Measurements from ENCODE around the gene CHRNB4.
"Not testable (repeated sequence)": the region's sequence is repeated elsewhere in the genome, so short reads cannot be mapped to it uniquely, and the experiment has no call there.

The CHRNB4 gene, protein sequence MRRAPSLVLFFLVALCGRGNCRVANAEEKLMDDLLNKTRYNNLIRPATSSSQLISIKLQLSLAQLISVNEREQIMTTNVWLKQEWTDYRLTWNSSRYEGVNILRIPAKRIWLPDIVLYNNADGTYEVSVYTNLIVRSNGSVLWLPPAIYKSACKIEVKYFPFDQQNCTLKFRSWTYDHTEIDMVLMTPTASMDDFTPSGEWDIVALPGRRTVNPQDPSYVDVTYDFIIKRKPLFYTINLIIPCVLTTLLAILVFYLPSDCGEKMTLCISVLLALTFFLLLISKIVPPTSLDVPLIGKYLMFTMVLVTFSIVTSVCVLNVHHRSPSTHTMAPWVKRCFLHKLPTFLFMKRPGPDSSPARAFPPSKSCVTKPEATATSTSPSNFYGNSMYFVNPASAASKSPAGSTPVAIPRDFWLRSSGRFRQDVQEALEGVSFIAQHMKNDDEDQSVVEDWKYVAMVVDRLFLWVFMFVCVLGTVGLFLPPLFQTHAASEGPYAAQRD

DNA sequence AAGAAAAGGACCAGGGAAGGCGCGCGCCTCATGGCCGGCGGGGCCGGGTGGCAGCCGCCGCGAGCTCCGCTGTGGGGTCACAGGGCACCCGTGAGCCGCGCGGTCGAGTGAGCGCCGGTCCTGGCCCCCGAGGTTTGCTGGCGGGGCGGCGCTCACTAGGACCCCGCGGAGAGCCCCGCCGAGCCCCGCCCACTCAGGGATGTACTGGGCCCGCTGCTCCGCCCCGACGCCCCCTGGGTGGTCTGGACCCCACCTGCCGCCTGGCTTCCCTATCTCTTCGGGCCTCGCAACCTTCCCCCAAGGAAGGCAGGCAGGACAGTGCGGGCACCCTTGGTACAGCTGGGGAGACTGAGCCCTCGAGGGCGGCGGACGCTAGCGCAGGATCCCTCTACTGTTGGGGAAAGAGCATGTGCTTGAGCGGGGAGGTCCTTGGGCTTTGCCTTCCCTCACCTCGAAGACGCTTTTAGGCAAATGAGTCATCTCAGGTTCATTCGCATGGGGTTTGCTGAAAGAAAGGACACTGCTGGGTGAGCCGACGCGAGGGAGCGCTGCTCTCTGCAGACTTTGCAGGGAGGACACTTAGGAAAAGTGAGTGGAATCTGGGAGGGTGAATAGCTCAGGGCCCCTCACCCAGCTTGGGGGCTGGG is at the start of gene CHRNB4:
Gene CHRNB4 (minus strand): TSS at position 109 of the 647 bp plus-strand sequence. CDS start 77 bp downstream, at position 32.
- H3K36me3 ChIP-seq (ENCODE audit: control insufficient read depth, insufficient read depth, low read length) = no peaks in the 10 kb centered on the region
- H3K9ac ChIP-seq (ENCODE audit: low read depth, low read length) = peak within 1 kb of the TSS; percentile 54
- peaks cover 12% of the 10 kb centered on the region for H3K27me3 ChIP-seq (ENCODE audit: control insufficient read depth, insufficient read depth, low read length)
- H3K4me3 ChIP-seq (ENCODE audit: low read depth, low read length) = peak within 1 kb of the TSS; percentile 52
- no peaks in the 10 kb centered on the region for H3K9me3 ChIP-seq (ENCODE audit: control insufficient read depth, insufficient read depth, low read length)
- H3K4me1 ChIP-seq (ENCODE audit: control insufficient read depth, insufficient read depth, low read length) = peaks cover 6% of the 10 kb centered on the region

DNA sequence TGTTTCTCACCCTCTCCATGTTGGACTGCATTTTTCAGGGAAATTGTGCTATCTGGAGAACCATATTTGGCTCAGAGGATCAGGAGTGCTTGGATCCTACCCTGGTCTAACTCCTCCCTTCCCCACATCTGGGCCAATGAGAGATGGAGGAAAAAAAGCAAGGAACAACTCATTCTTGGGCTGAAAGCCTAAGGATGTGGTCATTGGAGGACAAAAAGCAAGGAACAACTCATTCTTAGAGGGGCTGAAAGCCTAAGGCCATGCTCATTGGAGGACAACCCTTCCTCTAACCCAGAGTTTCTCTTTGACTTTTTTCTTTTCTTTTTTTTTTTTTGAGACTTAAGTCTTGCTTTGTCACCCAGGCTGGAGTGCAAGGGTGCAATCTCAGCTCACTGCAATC is 48.6 kb upstream of the CHRNB4 start:
- no peaks in the 10 kb centered on the region for H3K36me3 ChIP-seq (ENCODE audit: control insufficient read depth, insufficient read depth, low read length)
- no peak overlapping the region for H3K4me3 ChIP-seq (ENCODE audit: low read depth, low read length)
- H3K27me3 ChIP-seq (ENCODE audit: control insufficient read depth, insufficient read depth, low read length) = no peaks in the 10 kb centered on the region
- H3K9me3 ChIP-seq (ENCODE audit: control insufficient read depth, insufficient read depth, low read length) = no peaks in the 10 kb centered on the region
- peaks cover 13% of the 10 kb centered on the region for H3K4me1 ChIP-seq (ENCODE audit: control insufficient read depth, insufficient read depth, low read length)
- no peak overlapping the region for H3K9ac ChIP-seq (ENCODE audit: low read depth, low read length)

DNA sequence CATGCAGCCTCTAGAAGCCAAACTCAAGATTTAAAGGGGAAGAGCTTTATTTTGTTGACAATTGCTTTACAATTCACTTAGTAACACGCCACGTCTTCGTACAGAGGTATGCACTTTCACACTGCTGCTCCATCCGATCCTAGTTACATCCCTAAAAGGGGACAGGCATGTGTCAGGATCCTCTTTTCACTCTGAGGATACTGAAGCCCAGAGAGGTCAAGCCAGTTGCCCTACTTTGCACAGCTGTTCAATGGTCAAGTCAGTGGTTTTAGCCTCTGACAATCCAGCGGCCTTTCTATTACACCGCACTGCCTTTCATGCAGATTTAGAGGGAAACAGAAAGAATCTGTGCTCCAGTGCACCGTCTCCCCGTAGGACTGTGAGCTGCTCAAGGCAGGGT is 44.9 kb upstream of the CHRNB4 start:
- Histone ChIP-seq H3K9ac (ENCODE audit: low read depth, low read length) (no peak overlapping the region), H3K4me3 (ENCODE audit: low read depth, low read length) (no peak overlapping the region), H3K36me3 (ENCODE audit: control insufficient read depth, insufficient read depth, low read length) (no peaks in the 10 kb centered on the region), H3K9me3 (ENCODE audit: control insufficient read depth, insufficient read depth, low read length) (no peaks in the 10 kb centered on the region), H3K4me1 (ENCODE audit: control insufficient read depth, insufficient read depth, low read length) (peaks cover 10% of the 10 kb centered on the region), H3K27me3 (ENCODE audit: control insufficient read depth, insufficient read depth, low read length) (no peaks in the 10 kb centered on the region)

DNA sequence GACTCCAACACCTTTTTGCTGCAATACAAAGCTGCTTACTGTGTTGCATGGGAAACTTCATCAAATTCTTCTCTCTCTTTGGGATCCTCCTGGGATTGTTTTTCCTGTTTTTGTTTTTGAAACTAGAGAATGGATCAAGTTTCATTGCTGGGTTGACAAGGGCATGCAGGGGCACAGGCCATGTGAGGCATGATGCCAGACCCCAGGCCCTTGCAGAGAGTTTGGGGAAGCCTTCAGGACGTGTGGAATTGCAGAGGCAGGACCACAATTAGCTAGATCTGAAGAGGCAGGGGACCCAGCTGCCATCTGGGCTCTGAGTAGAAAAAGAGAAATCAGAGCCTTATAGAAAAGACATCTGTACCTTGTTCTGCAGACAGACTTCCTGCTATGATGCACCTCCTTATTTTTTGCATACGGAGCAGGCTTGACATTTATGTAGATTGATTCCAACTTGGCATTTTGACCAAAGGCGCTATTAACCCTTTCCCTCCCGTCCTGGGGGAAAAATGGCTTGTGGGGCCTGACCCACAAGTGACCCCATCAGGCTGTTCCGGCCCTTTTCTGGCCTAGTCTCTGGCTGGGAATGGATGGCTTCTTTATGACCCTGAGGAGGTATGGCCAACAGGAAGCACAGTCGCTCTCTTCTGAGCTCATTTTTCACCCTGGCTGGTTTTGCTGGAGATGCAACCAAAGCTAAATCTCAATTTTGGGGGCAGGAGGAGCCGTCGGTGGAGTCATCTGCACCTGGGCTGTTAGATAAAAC is 44.3 kb upstream of the CHRNB4 start:
- no peaks in the 10 kb centered on the region for H3K27me3 ChIP-seq (ENCODE audit: control insufficient read depth, insufficient read depth, low read length)
- no peak overlapping the region for H3K4me3 ChIP-seq (ENCODE audit: low read depth, low read length)
- no peak overlapping the region for H3K9ac ChIP-seq (ENCODE audit: low read depth, low read length)
- H3K4me1 ChIP-seq (ENCODE audit: control insufficient read depth, insufficient read depth, low read length) = peaks cover 10% of the 10 kb centered on the region
- no peaks in the 10 kb centered on the region for H3K9me3 ChIP-seq (ENCODE audit: control insufficient read depth, insufficient read depth, low read length)
- no peaks in the 10 kb centered on the region for H3K36me3 ChIP-seq (ENCODE audit: control insufficient read depth, insufficient read depth, low read length)

DNA sequence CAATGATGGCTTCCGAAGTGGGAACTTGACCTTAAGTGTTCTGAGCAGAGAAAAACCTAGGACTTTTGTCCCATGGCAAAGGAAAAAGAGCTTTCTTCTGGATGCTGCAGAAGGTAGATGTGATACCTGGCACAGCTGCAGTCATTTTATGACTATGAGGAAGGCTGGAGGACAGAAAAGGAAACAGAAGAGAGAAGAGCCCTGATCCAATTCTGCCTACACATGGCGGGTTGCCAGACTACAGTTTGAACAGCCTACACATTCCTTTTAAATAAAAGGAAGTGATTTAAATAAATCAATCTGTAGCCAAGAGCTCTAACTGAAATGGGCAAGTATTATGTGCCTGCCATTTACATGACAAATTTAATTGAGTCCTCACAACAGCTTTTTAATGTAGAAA is 43.6 kb upstream of the CHRNB4 start:
- Histone ChIP-seq H3K9me3 (ENCODE audit: control insufficient read depth, insufficient read depth, low read length) (no peaks in the 10 kb centered on the region), H3K9ac (ENCODE audit: low read depth, low read length) (no peak overlapping the region), H3K36me3 (ENCODE audit: control insufficient read depth, insufficient read depth, low read length) (no peaks in the 10 kb centered on the region), H3K4me1 (ENCODE audit: control insufficient read depth, insufficient read depth, low read length) (peaks cover 10% of the 10 kb centered on the region), H3K4me3 (ENCODE audit: low read depth, low read length) (no peak overlapping the region), H3K27me3 (ENCODE audit: control insufficient read depth, insufficient read depth, low read length) (no peaks in the 10 kb centered on the region)

DNA sequence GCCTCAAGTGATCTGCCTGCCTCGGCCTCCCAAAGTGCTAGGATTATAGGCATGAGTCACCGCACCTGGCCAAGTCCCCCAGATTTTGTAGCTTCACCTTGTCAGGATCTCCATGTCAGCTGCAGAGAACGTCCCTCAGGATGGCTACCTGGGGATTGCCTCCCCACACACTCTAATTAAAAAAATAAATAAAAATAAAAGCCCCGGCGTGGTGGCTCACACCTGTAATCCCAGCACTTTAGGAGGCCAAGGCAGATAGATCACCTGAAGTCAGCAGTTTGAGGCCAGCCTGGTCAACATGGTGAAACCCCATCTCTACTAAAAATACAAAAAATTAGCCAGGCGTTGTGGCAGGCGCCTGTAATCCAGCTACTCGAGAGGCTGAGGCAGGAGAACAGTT is 42.6 kb upstream of the CHRNB4 start:
- not testable (repeated sequence) for H3K9ac ChIP-seq (ENCODE audit: low read depth, low read length); H3K36me3 ChIP-seq (ENCODE audit: control insufficient read depth, insufficient read depth, low read length); H3K4me3 ChIP-seq (ENCODE audit: low read depth, low read length); H3K9me3 ChIP-seq (ENCODE audit: control insufficient read depth, insufficient read depth, low read length); H3K27me3 ChIP-seq (ENCODE audit: control insufficient read depth, insufficient read depth, low read length)
- peaks cover 10% of the 10 kb centered on the region for H3K4me1 ChIP-seq (ENCODE audit: control insufficient read depth, insufficient read depth, low read length)

DNA sequence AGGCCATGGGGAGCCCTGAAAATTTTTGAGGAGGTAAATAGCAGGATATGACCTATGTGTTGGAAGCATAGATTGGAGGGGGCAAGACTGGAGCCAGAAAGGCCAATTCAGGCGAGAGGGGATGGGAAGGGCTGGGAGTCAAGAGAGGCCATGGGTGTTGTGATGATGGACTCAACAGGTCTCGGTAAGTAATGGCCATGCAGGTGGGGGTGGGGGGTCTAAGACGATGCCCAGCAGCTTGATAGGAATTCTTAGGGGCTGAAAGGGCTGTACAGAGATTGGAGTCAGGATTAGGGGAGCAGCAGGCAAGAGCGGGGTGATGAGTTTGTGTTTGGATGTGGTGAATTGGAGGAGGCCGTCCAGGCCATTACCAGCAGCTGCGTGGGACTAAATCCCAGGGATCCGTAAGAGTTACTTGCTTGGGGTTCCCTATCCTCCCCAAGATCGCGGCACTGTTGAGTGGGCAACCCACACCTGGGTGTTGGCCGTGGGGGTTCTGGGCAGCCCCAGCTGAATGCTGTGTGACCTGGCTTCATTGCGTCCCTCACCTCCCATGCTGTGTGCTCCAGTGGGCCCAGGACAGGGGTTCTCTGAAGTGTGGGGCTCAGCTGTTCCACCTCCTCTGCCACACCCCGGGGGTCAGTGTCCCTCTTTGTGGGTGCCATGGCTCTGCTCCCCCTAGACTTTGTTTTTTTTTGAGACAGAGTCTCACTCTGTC is 41.8 kb upstream of the CHRNB4 start:
- Histone ChIP-seq H3K9me3 (ENCODE audit: control insufficient read depth, insufficient read depth, low read length) (no peaks in the 10 kb centered on the region), H3K36me3 (ENCODE audit: control insufficient read depth, insufficient read depth, low read length) (no peaks in the 10 kb centered on the region), H3K9ac (ENCODE audit: low read depth, low read length) (no peak overlapping the region), H3K27me3 (ENCODE audit: control insufficient read depth, insufficient read depth, low read length) (no peaks in the 10 kb centered on the region), H3K4me3 (ENCODE audit: low read depth, low read length) (no peak overlapping the region), H3K4me1 (ENCODE audit: control insufficient read depth, insufficient read depth, low read length) (peaks cover 10% of the 10 kb centered on the region)

DNA sequence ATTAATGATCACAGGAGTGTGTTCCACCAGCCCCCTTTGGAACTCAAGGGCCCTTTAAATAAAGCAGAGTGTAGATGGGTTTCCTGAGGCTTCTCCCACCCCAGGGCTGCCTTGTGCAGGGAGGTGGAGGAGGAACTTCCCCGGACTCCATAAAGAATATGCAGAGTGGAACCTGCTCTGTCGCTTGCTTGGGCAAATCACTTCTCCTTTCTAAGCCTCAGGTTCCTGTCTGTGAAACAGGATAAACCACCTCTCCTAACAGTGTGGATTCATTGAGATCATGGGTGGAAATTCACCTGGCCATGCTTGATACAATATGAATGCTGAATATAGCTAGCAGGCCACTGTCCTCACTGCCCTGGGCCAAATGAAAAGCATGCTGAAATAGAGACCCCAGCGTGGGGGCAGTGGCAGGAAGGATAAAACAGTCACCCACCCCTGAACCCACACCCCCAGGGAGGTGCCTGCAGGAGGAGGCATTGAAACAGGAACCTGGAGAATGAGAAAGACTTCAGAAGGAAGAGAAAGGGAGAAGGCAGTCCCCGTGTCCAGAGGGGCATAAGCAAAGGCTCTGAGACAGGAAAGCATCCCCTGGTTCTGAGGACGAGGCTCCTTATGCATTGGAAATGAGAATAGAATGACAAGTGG is 41.1 kb upstream of the CHRNB4 start:
- H3K4me1 ChIP-seq (ENCODE audit: control insufficient read depth, insufficient read depth, low read length) = peaks cover 10% of the 10 kb centered on the region

DNA sequence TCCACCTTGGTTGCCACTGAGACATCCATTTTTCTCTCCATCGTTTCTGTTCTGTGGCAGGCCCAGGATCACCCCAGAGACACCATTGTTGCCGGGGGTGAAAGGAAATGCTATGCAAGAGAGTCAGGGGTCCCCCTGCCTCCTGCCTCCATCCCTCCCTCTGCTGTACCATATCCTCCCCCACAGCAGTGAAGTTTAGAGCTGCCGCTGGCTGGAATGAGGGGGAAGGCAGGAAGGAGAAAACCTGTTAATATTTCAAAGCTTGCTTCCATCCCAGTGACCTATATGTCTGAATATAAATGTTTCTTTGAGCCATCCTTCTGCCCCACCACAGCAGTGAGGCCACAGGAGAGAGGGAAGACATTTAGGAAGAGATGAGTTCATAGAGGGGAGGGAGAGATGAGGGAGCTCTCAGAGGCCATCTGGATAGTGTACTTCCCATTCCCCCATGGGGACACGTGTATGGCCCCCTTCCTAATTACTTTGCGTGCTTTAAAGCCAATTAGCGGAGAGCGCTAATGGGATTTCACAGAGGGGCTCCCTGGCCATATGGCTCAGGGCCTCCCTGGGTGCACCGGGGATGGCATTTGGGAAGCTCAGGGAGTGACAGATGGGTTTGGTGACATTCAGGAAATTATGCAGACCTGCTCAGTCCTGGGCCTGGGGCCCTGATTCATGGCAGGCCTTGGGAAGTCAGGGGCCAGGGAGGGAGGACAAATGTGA is 40.4 kb upstream of the CHRNB4 start:
- peaks cover 10% of the 10 kb centered on the region for H3K4me1 ChIP-seq (ENCODE audit: control insufficient read depth, insufficient read depth, low read length)
- no peak overlapping the region for H3K9ac ChIP-seq (ENCODE audit: low read depth, low read length)
- no peaks in the 10 kb centered on the region for H3K27me3 ChIP-seq (ENCODE audit: control insufficient read depth, insufficient read depth, low read length)
- H3K9me3 ChIP-seq (ENCODE audit: control insufficient read depth, insufficient read depth, low read length) = no peaks in the 10 kb centered on the region
- no peaks in the 10 kb centered on the region for H3K36me3 ChIP-seq (ENCODE audit: control insufficient read depth, insufficient read depth, low read length)
- H3K4me3 ChIP-seq (ENCODE audit: low read depth, low read length) = no peak overlapping the region

More for the DNA sequence above, 41.1 kb upstream of the CHRNB4 start:
- no peaks in the 10 kb centered on the region for H3K27me3 ChIP-seq (ENCODE audit: control insufficient read depth, insufficient read depth, low read length)
- no peak overlapping the region for H3K4me3 ChIP-seq (ENCODE audit: low read depth, low read length)
- H3K9ac ChIP-seq (ENCODE audit: low read depth, low read length) = no peak overlapping the region
- no peaks in the 10 kb centered on the region for H3K9me3 ChIP-seq (ENCODE audit: control insufficient read depth, insufficient read depth, low read length)
- H3K36me3 ChIP-seq (ENCODE audit: control insufficient read depth, insufficient read depth, low read length) = no peaks in the 10 kb centered on the region

DNA sequence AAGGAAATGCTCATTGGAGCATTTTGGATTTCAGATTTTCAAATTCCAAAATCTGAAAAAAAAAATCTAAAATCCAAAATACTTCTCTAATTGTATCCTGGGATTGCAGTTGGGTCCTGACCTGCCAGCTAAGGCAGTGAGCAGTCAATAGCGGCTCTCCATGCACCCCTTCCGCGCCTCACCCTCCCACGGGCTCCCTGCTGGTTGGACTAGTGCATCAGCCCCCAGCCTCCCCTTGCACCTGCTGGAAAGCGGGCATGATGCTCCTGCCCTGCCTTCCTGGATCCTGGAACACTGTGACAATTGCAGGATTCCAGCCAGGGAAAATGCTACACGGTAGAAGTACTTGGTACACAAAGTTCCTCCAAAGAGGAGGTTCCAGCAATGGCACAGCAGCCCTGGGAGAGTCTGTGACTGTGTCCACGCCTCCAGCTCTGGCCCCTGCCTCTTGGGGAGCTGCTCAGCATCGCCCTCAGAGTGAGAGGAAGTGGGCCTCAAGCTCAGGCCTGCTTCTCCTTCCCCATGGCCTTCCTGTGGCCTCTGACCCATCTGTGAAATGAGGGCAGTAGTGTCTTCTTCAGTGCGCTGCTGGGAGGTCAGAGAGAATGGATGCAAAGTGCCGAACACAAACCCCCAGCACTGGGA is 39.5 kb upstream of the CHRNB4 start:
- Histone ChIP-seq H3K4me1 (ENCODE audit: control insufficient read depth, insufficient read depth, low read length) (peaks cover 10% of the 10 kb centered on the region), H3K4me3 (ENCODE audit: low read depth, low read length) (no peak overlapping the region), H3K36me3 (ENCODE audit: control insufficient read depth, insufficient read depth, low read length) (no peaks in the 10 kb centered on the region), H3K27me3 (ENCODE audit: control insufficient read depth, insufficient read depth, low read length) (peaks cover 4% of the 10 kb centered on the region), H3K9me3 (ENCODE audit: control insufficient read depth, insufficient read depth, low read length) (no peaks in the 10 kb centered on the region), H3K9ac (ENCODE audit: low read depth, low read length) (no peak overlapping the region)
